DMS79 (cell line): ENCODE results near the gene NAGK.
"Not testable (repeated sequence)": the region's sequence is repeated elsewhere in the genome, so short reads cannot be mapped to it uniquely, and the experiment has no call there.

ENCODE experiments used
- DNase-seq: peaks from one replicate; lab custom pipeline; 2025; lab: John Stamatoyannopoulos, UW

The NAGK gene

DNA sequence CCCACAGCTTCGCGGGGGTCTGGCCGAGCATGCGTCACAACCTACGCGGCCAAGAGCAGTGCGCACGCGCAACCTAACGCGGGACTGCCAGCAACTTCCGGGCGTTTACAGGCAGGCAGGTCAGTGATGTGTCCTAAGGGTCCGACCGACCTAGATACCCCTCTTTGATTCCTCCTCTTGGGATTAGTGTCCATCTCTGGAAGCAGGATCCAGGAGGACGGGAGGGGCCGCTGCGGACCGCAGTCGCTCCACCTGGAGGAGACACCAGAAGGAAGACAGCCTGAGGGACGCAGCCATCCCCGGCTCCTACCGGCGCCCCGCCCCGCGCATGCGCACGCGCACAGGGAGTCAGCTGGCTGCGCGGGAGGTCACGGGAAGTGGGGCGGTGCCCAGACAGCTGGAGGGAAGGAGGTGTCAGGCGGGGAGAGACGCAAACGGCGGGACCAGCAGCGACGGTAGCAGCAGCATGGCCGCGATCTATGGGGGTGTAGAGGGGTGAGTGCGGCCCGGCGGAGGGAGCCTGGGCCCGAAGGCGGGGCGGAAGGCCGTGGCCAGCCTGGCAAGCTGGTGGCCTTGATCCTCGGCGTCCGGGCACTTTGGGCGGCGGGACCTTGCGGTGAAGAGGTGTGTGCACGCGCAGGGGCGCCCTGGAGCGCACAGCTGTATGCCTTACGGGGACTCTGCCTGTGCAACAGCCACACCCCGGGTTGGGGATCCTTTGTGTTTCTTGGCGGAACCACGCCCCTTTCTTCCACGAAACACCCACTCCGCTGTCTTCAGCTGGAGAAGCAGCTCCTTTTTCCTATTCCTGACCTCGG lies at the start of gene NAGK:
NAGK (plus strand) TSS at position 431 of the 818 bp plus-strand sequence; CDS start at position 467, 36 bp downstream.
- DNase-seq: peak; percentile 93

GRCh38 chr2:71019989-71020388 lies 48.5 kb upstream of the NAGK start:
- not testable (repeated sequence) for DNase-seq

GRCh38 chr2:71021394-71021793 lies 47.1 kb upstream of the NAGK start:
- not testable (repeated sequence) for DNase-seq

GRCh38 chr2:71023553-71024243 lies 44.8 kb upstream of the NAGK start:
- not testable (repeated sequence) for DNase-seq

GRCh38 chr2:71036296-71036695 lies 32.2 kb upstream of the NAGK start:
- DNase-seq: not testable (repeated sequence)

DNA sequence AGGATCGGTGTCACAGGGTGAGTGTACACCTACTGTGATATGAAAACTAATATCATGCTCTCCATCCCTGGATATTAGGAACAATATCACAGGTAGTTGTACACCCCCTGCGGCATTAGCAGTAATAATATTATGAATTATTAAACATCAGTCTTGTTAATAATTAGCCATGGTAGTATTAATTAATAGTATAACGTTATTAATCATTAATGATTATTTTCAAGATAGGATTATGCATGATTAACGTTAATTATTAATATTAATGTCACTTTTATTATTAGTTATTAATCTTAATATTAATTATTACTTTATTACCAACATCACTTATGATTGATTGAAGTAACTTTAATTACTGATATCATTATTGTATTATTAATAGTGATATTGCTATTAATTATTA lies 26.2 kb upstream of the NAGK start:
- no peak for DNase-seq

- no peak for DNase-seq
Observed at GRCh38 chr2:71043531-71044407, 24.7 kb upstream of the NAGK start.

- DNase-seq: no peak
Observed at GRCh38 chr2:71045151-71045550, 23.3 kb upstream of the NAGK start.

DNA sequence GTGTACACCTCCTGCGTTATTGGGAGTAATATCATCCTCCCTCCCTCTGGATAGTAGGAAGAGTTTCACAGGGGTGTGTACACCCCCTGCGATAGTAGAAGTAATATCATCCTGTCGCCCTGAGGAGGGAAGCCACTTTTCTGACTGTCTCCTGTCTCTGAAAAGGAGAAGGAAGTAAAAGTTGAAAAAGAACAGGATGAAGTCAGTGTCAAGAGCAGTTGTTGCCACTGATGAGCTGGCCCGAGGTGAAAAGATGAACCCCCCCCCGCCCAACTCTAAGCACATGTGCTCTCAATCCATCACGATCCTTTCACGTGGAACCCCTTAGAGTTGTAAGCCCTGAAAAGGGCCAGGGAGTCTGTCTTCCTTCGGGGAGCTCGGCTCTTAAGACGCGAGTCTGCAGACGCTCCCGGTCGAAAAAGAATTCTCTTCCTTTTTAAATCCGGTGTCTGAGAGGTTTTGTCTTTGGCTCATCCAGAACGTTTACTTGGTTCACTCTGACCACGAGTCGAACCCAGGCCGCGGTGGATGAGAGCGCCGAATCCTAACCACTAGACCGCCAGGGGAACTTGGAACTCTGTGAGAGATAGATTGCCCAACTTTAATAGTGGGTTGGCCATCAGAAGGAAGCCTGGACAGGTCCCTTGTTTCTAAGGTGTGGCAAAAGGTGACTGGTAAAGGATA lies 22.4 kb upstream of the NAGK start:
- DNase-seq: no peak

DNA sequence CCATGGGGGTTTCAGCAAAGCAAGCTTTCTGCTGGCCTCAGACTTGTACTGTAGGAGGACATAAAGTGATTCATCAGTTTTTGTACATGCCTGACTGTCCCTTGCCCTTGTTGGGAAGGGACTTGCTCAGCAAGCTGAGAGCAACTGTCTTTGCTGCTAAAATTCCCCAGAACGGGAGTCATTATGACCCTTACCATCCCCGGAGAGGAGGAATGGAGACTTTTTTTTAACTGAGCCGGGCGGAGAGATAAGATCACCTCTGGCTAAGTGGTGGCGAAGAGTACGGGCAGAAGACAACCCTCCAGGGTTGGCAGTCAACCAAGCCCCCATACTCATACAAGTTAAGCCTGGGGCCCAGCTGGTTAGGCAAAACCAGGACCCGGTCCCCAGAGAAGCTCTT lies 20.4 kb upstream of the NAGK start:
- no peak for DNase-seq

- not testable (repeated sequence) for DNase-seq
Observed at GRCh38 chr2:71049704-71050360, 18.6 kb upstream of the NAGK start.

DNA sequence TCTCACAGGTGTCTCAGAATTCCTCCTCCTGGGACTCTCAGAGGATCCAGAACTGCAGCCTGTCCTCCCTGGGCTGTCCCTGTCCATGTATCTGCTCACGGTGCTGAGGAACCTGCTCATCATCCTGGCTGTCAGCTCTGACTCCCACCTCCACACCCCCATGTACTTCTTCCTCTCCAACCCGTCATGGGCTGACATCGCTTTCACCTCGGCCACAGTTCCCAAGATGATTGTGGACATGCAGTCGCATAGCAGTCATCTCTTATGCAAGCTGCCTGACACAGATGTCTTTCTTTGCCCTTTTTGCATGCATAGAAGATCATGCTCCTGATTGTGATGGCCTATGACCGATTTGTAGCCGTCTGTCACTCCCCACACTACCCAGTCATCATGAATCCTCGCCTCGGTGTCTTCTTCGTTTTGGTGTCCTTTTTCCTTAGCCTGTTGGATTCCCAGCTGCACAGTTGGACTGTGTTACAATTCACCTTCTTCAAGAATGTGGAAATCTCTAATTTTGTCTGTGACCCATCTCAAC lies 13.2 kb upstream of the NAGK start:
- not testable (repeated sequence) for DNase-seq

GRCh38 chr2:71060211-71060610 lies 8.2 kb upstream of the NAGK start:
- no peak for DNase-seq

GRCh38 chr2:71060871-71061270 lies 7.6 kb upstream of the NAGK start:
- no peak for DNase-seq

DNA sequence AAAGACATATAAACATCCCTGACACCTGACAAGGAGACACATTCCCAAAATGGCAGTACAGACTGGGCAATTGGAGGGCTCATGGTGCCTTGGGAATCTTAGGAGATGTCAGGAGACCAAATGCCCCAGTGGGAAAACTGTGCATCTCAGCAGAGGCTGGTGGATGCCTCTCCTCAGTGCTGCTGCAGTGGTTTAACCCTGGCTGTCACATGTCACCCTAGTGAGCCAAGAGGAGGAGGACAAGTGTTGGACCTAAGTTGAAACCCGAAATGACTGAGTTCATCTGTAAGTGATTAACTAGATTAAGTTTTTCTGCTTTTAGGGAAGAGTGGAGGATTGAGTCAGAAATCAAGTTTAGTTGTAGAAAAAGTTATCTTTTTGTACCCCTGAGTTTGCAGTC lies 5.2 kb upstream of the NAGK start:
- DNase-seq: no peak

DNA sequence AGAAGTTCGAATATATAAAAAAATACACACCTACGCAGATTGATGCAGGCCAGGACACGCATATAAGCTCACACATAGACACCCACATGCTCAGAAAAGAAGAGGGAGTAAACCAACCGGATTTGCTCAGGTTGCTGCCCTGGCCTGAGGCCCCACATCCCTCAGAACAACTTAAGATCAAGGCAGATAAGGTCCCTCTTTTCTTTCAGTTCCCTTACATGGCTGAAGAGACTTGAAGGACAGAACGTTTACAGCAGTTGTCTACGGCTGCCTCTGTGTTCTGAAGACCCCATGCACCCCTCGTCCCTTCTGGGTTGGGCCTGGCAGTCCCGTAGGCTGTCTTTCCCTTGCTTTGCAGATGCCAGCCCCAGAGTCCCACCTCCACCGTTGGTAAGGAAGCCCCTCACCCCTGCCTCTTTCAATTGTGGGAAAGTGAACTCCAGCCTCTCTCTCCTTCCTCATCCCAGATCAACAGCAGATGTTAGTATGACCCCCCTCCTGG lies 4.3 kb upstream of the NAGK start:
- DNase-seq: no peak

- no peak for DNase-seq
Observed at GRCh38 chr2:71064754-71065621, 3.5 kb upstream of the NAGK start.

- no peak for DNase-seq
Observed at GRCh38 chr2:71066856-71067255, 1.6 kb upstream of the NAGK start.

DNA sequence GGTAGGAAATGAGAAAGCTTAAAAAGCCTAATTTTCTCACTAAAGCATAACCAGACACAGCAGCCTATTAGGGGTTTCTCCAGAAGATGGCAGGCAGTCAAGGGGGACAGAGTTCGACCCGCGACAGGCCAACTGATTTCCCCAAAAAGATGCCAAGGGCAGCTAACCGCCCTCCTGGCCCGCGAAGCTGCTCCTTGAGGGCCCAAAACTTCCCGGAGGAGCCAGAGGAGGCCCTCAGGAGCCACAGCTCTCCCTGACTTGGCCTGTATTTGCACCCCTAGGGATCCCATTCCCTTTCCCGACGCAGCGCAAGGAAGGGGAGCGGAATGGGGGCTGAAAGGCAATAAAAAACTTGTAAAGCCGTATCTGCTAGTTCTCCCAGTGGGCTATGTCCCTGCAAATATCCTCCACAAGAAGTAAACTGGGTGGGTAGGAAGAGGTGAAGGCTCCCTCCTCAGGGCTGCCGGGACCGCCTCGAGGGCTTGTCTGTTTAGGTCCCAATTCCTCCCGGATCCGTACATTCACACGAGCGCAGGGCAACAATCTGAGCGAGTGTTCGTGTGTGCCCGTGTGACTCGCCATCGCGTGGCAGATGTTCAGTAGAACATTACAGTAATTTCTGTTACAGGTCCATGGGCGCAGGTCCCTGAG lies 756 bp upstream of the NAGK start:
- no peak for DNase-seq
